Subcutaneous abdominal adipose tissue (tissue), 5 donors: ENCODE measurements around the gene CYBA.

ENCODE experiments used
- H3K27ac ChIP-seq: one replicate; pipeline ENCODE4 v1.7.0; 2013; ENCODE audit warnings: low read depth, mild to moderate bottlenecking, inconsistent platforms, low read length, moderate library complexity
- H3K27me3 ChIP-seq, 5 donors: one replicate each; pipeline ENCODE4 v1.7.0; 2013; ENCODE audit warnings: low read length in 5 of 5, inconsistent platforms in 1 of 5; ENCODE audit not compliant: control insufficient read depth in 5 of 5, insufficient read depth in 4 of 5
- H3K36me3 ChIP-seq, 5 donors: one replicate each; pipeline ENCODE4 v1.7.0; 2013; ENCODE audit warnings: low read length in 5 of 5; ENCODE audit not compliant: control insufficient read depth in 5 of 5, insufficient read depth in 5 of 5
- H3K4me1 ChIP-seq, 5 donors: one replicate each; pipeline ENCODE4 v1.7.0; 2013; ENCODE audit warnings: low read length in 5 of 5, mild to moderate bottlenecking in 3 of 5, moderate library complexity in 1 of 5; ENCODE audit not compliant: control insufficient read depth in 5 of 5, insufficient read depth in 5 of 5
- H3K4me3 ChIP-seq, 5 donors: one replicate each; pipeline ENCODE4 v1.7.0; 2013; ENCODE audit warnings: low read length in 5 of 5, low read depth in 1 of 5
- H3K9ac ChIP-seq, 5 donors: one replicate each; pipeline ENCODE4 v1.7.0; 2013; ENCODE audit warnings: low read length in 5 of 5, mild to moderate bottlenecking in 4 of 5, moderate library complexity in 3 of 5
- H3K9me3 ChIP-seq, 5 donors: one replicate each; pipeline ENCODE4 v1.7.0; 2013; ENCODE audit warnings: low read length in 5 of 5; ENCODE audit not compliant: control insufficient read depth in 5 of 5
- donor health status: healthy.
- donor health status: healthy.
- donor health status: healthy.
- donor health status: healthy.
- donor health status: healthy.

Gene CYBA

DNA sequence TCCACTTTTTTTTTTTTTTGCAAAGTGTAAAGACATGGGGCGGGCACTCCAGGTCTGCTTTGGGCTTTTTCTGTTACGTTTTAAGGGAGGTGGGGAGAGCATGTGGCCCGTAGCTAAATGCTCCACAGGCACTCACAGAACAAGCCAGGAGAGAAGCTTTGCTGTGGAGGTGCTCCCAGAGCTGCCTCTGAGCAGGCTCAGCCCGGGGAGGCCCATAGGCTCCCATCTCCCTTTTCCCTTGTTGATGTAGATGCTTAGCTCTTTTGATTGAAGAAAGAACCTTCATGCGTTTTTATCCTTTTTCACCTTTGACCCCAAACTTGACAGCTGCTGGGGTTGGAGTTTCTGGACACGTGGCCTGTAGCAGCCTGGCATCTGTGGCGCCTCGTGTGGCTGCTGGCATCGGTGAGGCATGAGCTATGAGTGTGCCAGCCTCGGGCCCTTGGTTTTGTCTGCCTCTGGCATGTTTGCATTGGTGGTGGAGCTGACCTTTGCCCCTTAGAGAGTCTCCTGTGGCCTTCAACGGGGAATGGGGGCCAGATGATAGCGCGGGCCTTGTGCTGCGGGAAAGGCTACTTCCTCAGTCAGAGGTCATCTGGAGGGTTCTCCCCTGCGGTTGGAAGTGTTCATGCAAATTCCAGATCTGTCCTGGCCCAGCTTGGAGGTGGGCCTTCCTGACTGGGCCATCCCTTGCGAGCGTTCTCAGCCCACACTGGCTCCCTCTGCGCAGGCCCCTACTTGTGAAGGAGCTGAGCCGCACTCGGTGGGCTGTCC, 32.5 kb downstream of the CYBA start:
- H3K27me3 ChIP-seq, result no peaks in the 10 kb centered on the region
- no peak overlapping the region for H3K27ac ChIP-seq
- no peak overlapping the region for H3K9ac ChIP-seq
- no peaks in the 10 kb centered on the region for H3K9me3 ChIP-seq
- no peak overlapping the region for H3K4me3 ChIP-seq
- H3K4me1 ChIP-seq, result peaks cover 2 to 18% (median 14%) of the 10 kb centered on the region in 5 donors
- peaks cover 0 to 76% (median 37%) of the 10 kb centered on the region in 5 donors for H3K36me3 ChIP-seq

DNA sequence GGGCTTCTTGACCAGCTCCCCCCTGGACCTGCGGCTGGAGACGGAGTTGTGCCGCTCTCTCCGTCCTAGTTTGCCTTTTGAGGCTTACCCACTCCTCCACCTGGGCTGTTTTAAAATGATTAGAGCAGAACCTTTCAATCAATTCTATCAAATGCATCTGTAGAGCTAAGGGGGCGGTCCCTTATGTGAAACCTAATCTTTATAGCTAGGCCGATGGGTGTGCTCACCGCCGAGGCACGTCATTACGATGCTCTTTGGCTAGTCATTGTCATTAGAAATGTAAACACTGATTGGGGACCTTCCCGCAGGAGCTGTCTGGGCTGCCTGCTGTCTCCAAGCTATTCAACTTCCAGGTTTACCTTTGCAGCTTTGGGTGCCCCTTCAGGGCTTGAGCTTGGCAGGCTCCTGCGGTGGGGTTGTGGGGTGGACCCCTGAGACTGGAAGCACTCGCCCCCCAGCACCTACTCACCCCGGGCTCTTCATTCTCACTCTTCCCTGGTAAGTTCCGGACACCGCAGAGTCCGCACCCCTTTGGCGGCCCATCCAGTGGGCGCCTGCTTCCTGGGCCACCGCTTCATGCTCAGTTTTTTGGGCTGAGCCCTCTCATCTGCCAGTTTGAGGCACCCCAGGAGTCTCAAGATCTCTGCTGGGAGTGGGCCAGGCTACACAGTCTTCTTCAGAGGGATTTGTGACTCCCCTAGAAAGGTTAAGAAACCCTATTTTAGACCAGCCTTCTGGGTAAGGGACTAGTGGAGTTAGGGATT, 33.4 kb downstream of the CYBA start:
- no peak overlapping the region for H3K27ac ChIP-seq
- H3K4me1 ChIP-seq, result peaks cover 2 to 18% (median 14%) of the 10 kb centered on the region in 5 donors
- no peaks in the 10 kb centered on the region for H3K27me3 ChIP-seq
- no peak overlapping the region for H3K4me3 ChIP-seq
- H3K9me3 ChIP-seq, result no peaks in the 10 kb centered on the region
- peaks cover 0 to 76% (median 32%) of the 10 kb centered on the region in 5 donors for H3K36me3 ChIP-seq
- no peak overlapping the region for H3K9ac ChIP-seq

DNA sequence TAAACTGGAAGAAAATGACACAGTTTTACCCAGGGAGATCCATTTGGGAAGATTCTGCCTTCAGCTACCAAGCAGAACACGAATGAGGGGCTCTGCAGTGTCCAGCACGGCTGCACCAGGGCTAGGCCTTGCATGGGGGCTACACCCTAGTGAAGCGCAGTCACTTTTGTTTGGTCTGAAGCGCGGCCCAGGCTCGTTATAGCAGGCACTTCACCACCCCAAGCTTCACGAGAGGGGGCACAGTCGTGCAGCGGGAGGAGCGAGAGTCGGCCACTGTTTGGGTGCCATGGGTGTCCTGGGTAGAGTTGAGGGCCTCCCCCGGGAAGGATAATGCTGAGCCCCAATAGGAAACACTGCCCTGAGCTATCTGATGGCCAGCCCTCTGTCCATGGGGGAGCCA, 34.1 kb downstream of the CYBA start:
- Histone ChIP-seq H3K27ac (no peak overlapping the region), H3K36me3 (peaks cover 0 to 76% (median 30%) of the 10 kb centered on the region in 5 donors), H3K9me3 (no peaks in the 10 kb centered on the region), H3K27me3 (no peaks in the 10 kb centered on the region), H3K4me1 (peaks cover 2 to 18% (median 14%) of the 10 kb centered on the region in 5 donors), H3K9ac (no peak overlapping the region), H3K4me3 (no peak overlapping the region)

DNA sequence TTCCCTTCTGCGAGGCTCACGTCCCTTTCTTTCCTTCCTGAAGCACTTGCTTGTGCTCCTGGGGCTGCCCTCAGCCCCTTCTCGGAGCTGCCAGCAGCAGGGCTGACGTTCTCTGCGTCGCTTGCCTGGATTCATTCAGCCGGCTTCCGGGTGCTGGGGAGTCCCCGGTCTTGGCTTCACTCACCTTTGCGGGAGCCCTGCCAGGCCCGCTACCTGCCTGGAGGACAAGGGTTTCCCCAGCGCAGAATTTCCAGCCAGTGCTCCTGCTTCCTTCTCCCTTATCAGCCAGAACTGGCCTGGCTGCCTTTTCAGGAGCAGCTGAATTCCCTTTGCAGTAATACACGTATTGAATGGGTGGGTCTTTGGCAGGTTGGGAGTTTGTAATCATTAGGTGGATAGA, 34.5 kb downstream of the CYBA start:
- no peak overlapping the region for H3K9ac ChIP-seq
- no peaks in the 10 kb centered on the region for H3K9me3 ChIP-seq
- H3K27me3 ChIP-seq, result no peaks in the 10 kb centered on the region
- H3K27ac ChIP-seq, result no peak overlapping the region
- no peak overlapping the region for H3K4me3 ChIP-seq
- peaks cover 0 to 79% (median 33%) of the 10 kb centered on the region in 5 donors for H3K36me3 ChIP-seq
- peaks cover 2 to 18% (median 14%) of the 10 kb centered on the region in 5 donors for H3K4me1 ChIP-seq

DNA sequence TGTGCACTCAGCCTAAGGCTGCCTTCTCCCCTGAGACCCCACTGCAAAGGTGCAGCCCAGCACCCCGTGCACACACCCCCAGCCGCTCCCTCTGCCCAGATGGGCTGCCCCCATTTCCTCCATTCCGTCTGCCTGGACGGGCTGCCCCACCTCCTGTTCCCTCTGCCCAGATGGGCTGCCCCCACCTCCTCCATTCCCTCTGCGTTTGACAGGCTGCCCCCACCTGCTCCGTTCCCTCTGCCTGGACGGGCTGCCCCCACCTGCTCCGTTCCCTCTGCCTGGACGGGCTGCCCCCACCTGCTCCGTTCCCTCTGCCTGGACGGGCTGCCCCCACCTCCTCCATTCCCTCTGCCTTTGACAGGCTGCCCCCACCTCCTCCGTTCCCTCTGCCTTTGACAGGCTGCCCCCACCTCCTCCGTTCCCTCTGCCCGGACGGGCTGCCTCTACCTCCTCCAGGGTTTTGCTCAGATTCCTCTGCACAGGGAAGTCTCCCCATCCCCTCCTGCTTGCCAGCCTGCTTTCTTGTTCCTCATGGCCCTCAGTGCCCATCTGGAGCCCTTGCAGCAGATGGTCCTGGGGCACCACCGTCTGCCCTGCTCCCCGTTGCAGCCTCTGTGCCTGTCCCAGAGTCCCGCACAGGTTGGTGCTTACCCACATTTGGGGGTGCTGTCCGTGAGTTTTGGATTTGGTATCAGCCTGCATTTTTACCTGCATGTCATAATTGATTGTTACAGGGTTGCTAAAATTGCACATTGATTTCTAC, 35.9 kb downstream of the CYBA start:
- H3K9ac ChIP-seq, result no peak overlapping the region
- no peak overlapping the region for H3K27ac ChIP-seq
- no peaks in the 10 kb centered on the region for H3K9me3 ChIP-seq
- H3K4me3 ChIP-seq, result no peak overlapping the region
- peaks cover 2 to 18% (median 14%) of the 10 kb centered on the region in 5 donors for H3K4me1 ChIP-seq
- no peaks in the 10 kb centered on the region for H3K27me3 ChIP-seq
- peaks cover 0 to 90% (median 46%) of the 10 kb centered on the region in 5 donors for H3K36me3 ChIP-seq

DNA sequence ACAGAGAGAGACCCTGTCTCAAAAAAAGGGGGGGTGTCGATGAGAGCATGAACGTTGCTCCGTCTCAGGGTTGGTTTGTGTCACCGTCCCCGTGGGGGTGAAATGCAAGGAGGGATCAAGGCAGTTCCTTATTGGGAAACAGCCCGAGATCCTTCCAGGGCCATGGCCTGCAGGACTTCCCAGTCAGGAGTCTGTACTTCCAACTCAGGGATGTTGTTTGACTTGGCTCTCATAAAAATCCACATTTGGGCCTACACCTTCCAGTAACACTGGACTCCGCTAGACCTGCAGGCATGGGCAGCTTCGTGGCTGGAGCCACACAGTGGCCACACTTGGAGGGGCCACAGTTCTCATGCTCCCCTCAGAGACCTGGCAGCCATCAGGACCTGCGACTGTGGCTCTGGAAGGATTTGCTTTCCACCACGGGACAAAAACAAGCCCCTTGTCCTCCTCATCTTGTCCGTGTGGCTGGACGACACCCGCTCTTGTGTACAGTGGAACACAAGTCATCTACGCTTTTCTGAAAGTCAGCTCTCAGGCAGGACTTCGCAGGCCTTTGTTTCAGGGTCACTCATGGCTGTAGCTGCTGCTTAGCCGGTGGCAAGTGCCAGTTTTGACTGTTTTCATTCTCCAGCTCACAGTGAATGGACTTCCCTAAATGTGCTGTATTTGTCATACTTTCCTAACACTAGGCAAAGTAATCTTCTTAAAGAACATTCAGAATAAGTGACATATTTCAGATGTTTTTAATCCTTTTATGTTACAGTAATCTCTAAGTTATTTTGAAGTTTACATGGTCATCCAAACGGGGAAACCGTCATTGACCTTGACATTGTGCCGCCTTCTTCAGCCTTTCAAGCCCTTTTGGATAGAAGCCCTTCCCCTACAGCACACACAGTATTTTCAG, 36.7 kb downstream of the CYBA start:
- no peak overlapping the region for H3K27ac ChIP-seq
- no peak overlapping the region for H3K4me3 ChIP-seq
- no peaks in the 10 kb centered on the region for H3K9me3 ChIP-seq
- peaks cover 0 to 90% (median 51%) of the 10 kb centered on the region in 5 donors for H3K36me3 ChIP-seq
- H3K27me3 ChIP-seq, result no peaks in the 10 kb centered on the region
- peaks cover 2 to 13% (median 12%) of the 10 kb centered on the region in 5 donors for H3K4me1 ChIP-seq
- H3K9ac ChIP-seq, result no peak overlapping the region

DNA sequence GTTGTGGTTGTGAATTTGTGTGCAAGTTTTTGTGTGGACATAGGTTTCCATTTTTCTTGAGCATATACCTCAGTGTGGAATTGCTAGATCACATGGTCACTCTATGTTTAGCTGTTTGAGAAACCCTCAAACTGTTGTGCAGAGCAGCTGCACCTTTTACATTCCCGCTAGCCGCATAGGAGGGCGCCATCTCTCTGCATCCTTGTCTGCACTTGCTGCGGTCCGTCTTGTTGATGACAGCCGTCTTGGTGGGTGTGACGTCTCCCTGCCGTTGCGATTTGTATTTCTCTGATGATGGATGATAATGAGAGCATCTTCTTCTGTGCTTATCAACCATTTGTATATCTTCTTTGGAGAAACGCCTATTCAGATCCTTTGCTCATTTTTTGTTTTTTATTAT, 37.6 kb downstream of the CYBA start:
- H3K36me3 ChIP-seq, result peaks cover 3 to 90% (median 54%) of the 10 kb centered on the region in 5 donors
- H3K27ac ChIP-seq, result no peak overlapping the region
- no peaks in the 10 kb centered on the region for H3K9me3 ChIP-seq
- H3K4me3 ChIP-seq, result no peak overlapping the region
- peaks cover 2 to 4% (median 3%) of the 10 kb centered on the region in 5 donors for H3K4me1 ChIP-seq
- H3K27me3 ChIP-seq, result no peaks in the 10 kb centered on the region
- H3K9ac ChIP-seq, result no peak overlapping the region

DNA sequence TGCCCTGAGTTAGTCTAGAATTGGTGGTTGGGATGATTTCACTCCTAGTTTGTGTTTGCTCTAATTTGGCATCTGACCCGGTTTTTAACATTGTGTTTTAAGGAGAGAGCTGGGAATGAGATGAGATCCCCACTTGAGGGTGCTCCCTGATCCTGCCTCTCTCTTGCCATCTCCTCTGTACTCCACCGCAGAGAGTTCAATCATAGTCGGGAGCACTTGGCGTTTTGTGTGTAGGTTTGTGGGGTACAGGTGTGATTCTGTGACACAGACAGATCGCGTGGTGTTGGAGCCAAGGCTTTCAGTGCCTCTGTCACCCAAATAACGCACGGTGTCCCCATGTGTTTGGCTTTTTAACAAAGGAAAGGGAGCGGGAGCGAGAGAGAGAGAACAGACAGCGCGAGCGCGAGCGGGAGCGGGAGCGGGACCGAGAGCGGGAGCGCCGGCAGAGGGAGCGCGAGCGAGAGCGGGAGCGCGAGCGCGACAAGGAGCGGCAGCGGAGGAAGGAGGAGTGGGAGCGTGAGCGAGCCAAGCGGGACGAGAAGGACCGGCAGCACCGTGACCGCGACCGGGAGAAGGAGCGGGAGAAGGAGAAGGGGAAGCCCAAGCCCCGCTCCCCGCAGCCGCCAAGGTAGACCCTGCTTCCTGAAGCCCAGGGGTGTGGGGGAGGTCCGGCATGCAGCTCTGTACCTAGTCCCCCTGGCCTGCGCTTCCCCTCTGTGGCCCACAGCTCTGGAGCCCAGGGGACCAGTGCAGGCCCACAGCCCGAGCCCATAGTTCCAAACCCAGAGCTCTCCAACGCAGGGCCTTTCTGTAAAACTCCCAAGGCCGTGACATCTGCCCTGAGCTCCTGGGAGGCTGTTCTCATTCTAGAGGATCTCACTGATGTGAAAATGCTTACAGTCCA, 39.7 kb downstream of the CYBA start:
- no peak overlapping the region for H3K27ac ChIP-seq
- no peaks in the 10 kb centered on the region for H3K9me3 ChIP-seq
- H3K36me3 ChIP-seq, result peaks cover 3 to 92% (median 71%) of the 10 kb centered on the region in 5 donors
- H3K4me3 ChIP-seq, result no peak overlapping the region
- H3K9ac ChIP-seq, result no peak overlapping the region
- no peaks in the 10 kb centered on the region for H3K27me3 ChIP-seq
- peaks cover 0 to 2% (median 0%) of the 10 kb centered on the region in 5 donors for H3K4me1 ChIP-seq
